WI38 (cell line): ENCODE results near the gene TGFBR3.

Experiments
- H3K4me3 ChIP-seq: 2 replicates; pipeline ENCODE4 v1.5.1; 2011; ENCODE audit warnings: low read depth, mild to moderate bottlenecking, control low read depth, low read length
- CTCF ChIP-seq: IDR thresholded peaks from 2 replicates; pipeline ENCODE4 v1.5.1; 2012; ENCODE audit warnings: low read depth, mild to moderate bottlenecking, control low read depth, low read length

TGFBR3 gene

GRCh38 chr1:91876040-91876470 is 9.9 kb downstream of the TGFBR3 start:
- no peak for TF ChIP-seq CTCF
- no peak overlapping the region for H3K4me3 ChIP-seq

GRCh38 chr1:91874167-91874566 is 11.8 kb downstream of the TGFBR3 start:
- no peak overlapping the region for H3K4me3 ChIP-seq
- TF ChIP-seq CTCF = no peak

- TF ChIP-seq CTCF = no peak
- no peak overlapping the region for H3K4me3 ChIP-seq
Measured at GRCh38 chr1:91872559-91873081, 13.3 kb downstream of the TGFBR3 start.

- no peak for TF ChIP-seq CTCF
- H3K4me3 ChIP-seq = no peak overlapping the region
Measured at GRCh38 chr1:91872000-91872399, 14.0 kb downstream of the TGFBR3 start.

GRCh38 chr1:91870322-91870721 is 15.6 kb downstream of the TGFBR3 start:
- no peak for TF ChIP-seq CTCF

GRCh38 chr1:91866425-91866824 is 19.5 kb downstream of the TGFBR3 start:
- no peak overlapping the region for H3K4me3 ChIP-seq
- no peak for TF ChIP-seq CTCF

More at GRCh38 chr1:91870322-91870721, 15.6 kb downstream of the TGFBR3 start:
- no peak overlapping the region for H3K4me3 ChIP-seq

- no peak overlapping the region for H3K4me3 ChIP-seq
- TF ChIP-seq CTCF = no peak
Measured at GRCh38 chr1:91864017-91864700, 21.8 kb downstream of the TGFBR3 start.
